ENCODE measurements around the gene MBD3L4.

DNA sequence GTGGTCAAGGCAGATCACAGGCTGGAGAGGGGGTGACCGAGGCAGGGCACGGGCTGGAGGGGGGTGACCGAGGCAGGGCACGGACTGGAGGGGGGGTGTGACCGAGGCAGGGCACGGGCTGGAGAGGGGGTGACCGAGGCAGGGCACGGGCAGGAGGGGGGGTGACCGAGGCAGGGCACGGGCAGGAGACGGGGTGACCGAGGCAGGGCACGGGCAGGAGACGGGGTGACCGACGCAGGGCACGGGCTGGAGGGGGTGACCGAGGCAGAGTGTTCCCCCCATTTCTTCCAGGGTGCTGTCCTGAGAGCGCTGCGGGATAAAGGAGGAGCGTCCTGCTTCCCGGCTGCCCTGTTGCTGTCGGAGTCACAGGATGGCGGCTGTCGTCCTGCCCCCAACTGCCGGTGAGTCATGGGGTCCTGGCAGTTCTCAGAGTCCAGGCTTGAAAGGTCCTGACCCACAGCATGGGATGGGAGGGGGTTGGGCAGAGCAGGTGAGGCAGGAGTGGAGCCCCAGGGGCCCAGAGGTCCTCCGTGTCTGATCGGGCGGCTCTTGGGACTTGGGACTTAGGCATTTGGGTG lies 34.8 kb upstream of the MBD3L4 start:
- TF ChIP-seq, protein P1, sequence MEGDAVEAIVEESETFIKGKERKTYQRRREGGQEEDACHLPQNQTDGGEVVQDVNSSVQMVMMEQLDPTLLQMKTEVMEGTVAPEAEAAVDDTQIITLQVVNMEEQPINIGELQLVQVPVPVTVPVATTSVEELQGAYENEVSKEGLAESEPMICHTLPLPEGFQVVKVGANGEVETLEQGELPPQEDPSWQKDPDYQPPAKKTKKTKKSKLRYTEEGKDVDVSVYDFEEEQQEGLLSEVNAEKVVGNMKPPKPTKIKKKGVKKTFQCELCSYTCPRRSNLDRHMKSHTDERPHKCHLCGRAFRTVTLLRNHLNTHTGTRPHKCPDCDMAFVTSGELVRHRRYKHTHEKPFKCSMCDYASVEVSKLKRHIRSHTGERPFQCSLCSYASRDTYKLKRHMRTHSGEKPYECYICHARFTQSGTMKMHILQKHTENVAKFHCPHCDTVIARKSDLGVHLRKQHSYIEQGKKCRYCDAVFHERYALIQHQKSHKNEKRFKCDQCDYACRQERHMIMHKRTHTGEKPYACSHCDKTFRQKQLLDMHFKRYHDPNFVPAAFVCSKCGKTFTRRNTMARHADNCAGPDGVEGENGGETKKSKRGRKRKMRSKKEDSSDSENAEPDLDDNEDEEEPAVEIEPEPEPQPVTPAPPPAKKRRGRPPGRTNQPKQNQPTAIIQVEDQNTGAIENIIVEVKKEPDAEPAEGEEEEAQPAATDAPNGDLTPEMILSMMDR (IDR thresholded peaks at IDR 0.05), result no peak
- TF ChIP-seq POLR2A (IDR thresholded peaks at IDR 0.05), result no peak
